ENCODE results near the gene HOXA4. TPM values are rescaled to one million over a fixed set of nuclear protein-coding genes. Genes with fewer than 3 reads are reported as not detected.

The HOXA4 gene
- total RNA-seq (0.33 and 0.51 TPM in 2 replicates), polyA plus RNA-seq (2.4 and 3.6 TPM in 2 replicates), polyA minus RNA-seq (ENCODE audit: low replicate concordance) (1.6 and 3.6 TPM in 2 replicates)
- polyA plus RNA-seq (2012) = 2.6 and 3.3 TPM in 2 replicates

- H2AFZ ChIP-seq (ENCODE audit: low read length) = peak within 1 kb of the TSS; percentile 3
- no peaks in the 10 kb centered on the region for H4K20me1 ChIP-seq (ENCODE audit: control insufficient read depth, extremely low read depth, insufficient read depth, low read length)
- peaks cover 25% of the 10 kb centered on the region for H3K79me2 ChIP-seq (ENCODE audit: control insufficient read depth, insufficient read depth, low read length)
- H3K4me1 ChIP-seq (ENCODE audit: control insufficient read depth, extremely low read depth, insufficient read depth, low read length) = peaks cover 24% of the 10 kb centered on the region
- H3K4me2 ChIP-seq (ENCODE audit: extremely low read depth, insufficient read depth, low read length) = peak within 1 kb of the TSS; percentile 94
- peak within 1 kb of the TSS; percentile 58 for H3K9ac ChIP-seq (ENCODE audit: insufficient read depth, low read length)
- H3K4me3 ChIP-seq (replicated peaks in 1 of 4; ENCODE audit: control extremely low read depth in 1 of 4, insufficient read depth in 1 of 4, low read depth in 3 of 4, low read length in 4 of 4) = peak within 1 kb of the TSS; percentile 43 to 71 (median 54)
- H3K27ac ChIP-seq (ENCODE audit: insufficient read depth, low read length) = peak within 1 kb of the TSS; percentile 71
- TF ChIP-seq CTCF (conservative IDR thresholded peaks at IDR 0.05 in 1 of 2, IDR thresholded peaks at IDR 0.05 in 1 of 2; ENCODE audit: low read depth in 1 of 2, low read length in 2 of 2) = no peak
- TF ChIP-seq EZH2 (IDR thresholded peaks at IDR 0.05; ENCODE audit: low read length, missing control alignments) = no peak
- no peaks in the 10 kb centered on the region for H3K36me3 ChIP-seq (ENCODE audit: control insufficient read depth, insufficient read depth, low read length)
- no peaks in the 10 kb centered on the region for H3K9me3 ChIP-seq (ENCODE audit: control insufficient read depth, insufficient read depth, low read depth, low read length)
- DNase-seq (ENCODE audit: low read depth in 2 of 2) = peak; percentile 82 to 89
- H3K27me3 ChIP-seq (ENCODE audit: control insufficient read depth, insufficient read depth, low read length) = no peaks in the 10 kb centered on the region
These were observed at the start of gene HOXA4 for GRCh38 chr7:27130540-27131389. TSS of gene HOXA4 (minus strand) at chr7:27130757. CDS start at chr7:27130733, 24 bp downstream.

- H3K9me3 ChIP-seq (ENCODE audit: control insufficient read depth, insufficient read depth, low read depth, low read length) = no peaks in the 10 kb centered on the region
- H3K27me3 ChIP-seq (ENCODE audit: control insufficient read depth, insufficient read depth, low read length) = peaks cover 53% of the 10 kb centered on the region
- H3K36me3 ChIP-seq (ENCODE audit: control insufficient read depth, insufficient read depth, low read length) = no peaks in the 10 kb centered on the region
- H3K4me1 ChIP-seq (ENCODE audit: control insufficient read depth, extremely low read depth, insufficient read depth, low read length) = no peaks in the 10 kb centered on the region
- H3K9ac ChIP-seq (ENCODE audit: insufficient read depth, low read length) = no peak overlapping the region
- H3K4me3 ChIP-seq (replicated peaks in 1 of 4; ENCODE audit: control extremely low read depth in 1 of 4, insufficient read depth in 1 of 4, low read depth in 3 of 4, low read length in 4 of 4) = peak overlapping the region in 2 of 4 experiments; percentile 22 to 31
- H2AFZ ChIP-seq (ENCODE audit: low read length) = no peak overlapping the region
- H3K79me2 ChIP-seq (ENCODE audit: control insufficient read depth, insufficient read depth, low read length) = no peaks in the 10 kb centered on the region
- H3K4me2 ChIP-seq (ENCODE audit: extremely low read depth, insufficient read depth, low read length) = peak overlapping the region; percentile 39
- no peaks in the 10 kb centered on the region for H4K20me1 ChIP-seq (ENCODE audit: control insufficient read depth, extremely low read depth, insufficient read depth, low read length)
- H3K27ac ChIP-seq (ENCODE audit: insufficient read depth, low read length) = no peak overlapping the region
- DNase-seq (ENCODE audit: low read depth in 2 of 2) = peak; percentile 23 to 56
- TF ChIP-seq CTCF (conservative IDR thresholded peaks at IDR 0.05 in 1 of 2, IDR thresholded peaks at IDR 0.05 in 1 of 2; ENCODE audit: low read depth in 1 of 2, low read length in 2 of 2) = peak; percentile 77 to 78
- peak; percentile 48 for TF ChIP-seq EZH2 (IDR thresholded peaks at IDR 0.05; ENCODE audit: low read length, missing control alignments)
These were observed 49.2 kb upstream of the HOXA4 start for GRCh38 chr7:27179503-27180430.

GRCh38 chr7:27179030-27179429 lies 48.5 kb upstream of the HOXA4 start:
- H3K27me3 ChIP-seq (ENCODE audit: control insufficient read depth, insufficient read depth, low read length) = peaks cover 54% of the 10 kb centered on the region
- no peak for TF ChIP-seq CTCF (conservative IDR thresholded peaks at IDR 0.05 in 1 of 2, IDR thresholded peaks at IDR 0.05 in 1 of 2; ENCODE audit: low read depth in 1 of 2, low read length in 2 of 2)
- no peak for TF ChIP-seq EZH2 (IDR thresholded peaks at IDR 0.05; ENCODE audit: low read length, missing control alignments)
- H4K20me1 ChIP-seq (ENCODE audit: control insufficient read depth, extremely low read depth, insufficient read depth, low read length) = no peaks in the 10 kb centered on the region
- H3K9me3 ChIP-seq (ENCODE audit: control insufficient read depth, insufficient read depth, low read depth, low read length) = no peaks in the 10 kb centered on the region
- H3K79me2 ChIP-seq (ENCODE audit: control insufficient read depth, insufficient read depth, low read length) = no peaks in the 10 kb centered on the region
- DNase-seq (ENCODE audit: low read depth in 2 of 2) = no peak
- H2AFZ ChIP-seq (ENCODE audit: low read length) = no peak overlapping the region
- H3K9ac ChIP-seq (ENCODE audit: insufficient read depth, low read length) = no peak overlapping the region
- H3K4me2 ChIP-seq (ENCODE audit: extremely low read depth, insufficient read depth, low read length) = peak overlapping the region; percentile 39
- no peaks in the 10 kb centered on the region for H3K4me1 ChIP-seq (ENCODE audit: control insufficient read depth, extremely low read depth, insufficient read depth, low read length)
- no peak overlapping the region for H3K27ac ChIP-seq (ENCODE audit: insufficient read depth, low read length)
- no peaks in the 10 kb centered on the region for H3K36me3 ChIP-seq (ENCODE audit: control insufficient read depth, insufficient read depth, low read length)
- no peak overlapping the region for H3K4me3 ChIP-seq (replicated peaks in 1 of 4; ENCODE audit: control extremely low read depth in 1 of 4, insufficient read depth in 1 of 4, low read depth in 3 of 4, low read length in 4 of 4)

Measured in fibroblast of lung (primary cell).